OCI-LY1 (cell line): ENCODE data around the gene HSF2BP.

Source experiments
- H2AFZ ChIP-seq: fragments of 200-600 bp; sonication (generic), shearing (Covaris generic); 2 replicates; pipeline ENCODE4 v1.6.0; 2014; ENCODE audit warnings: antibody characterized with exemption, mild to moderate bottlenecking, low read length
- H3F3A ChIP-seq: fragments of 200-600 bp; sonication (generic), shearing (Covaris generic); 2 replicates; pipeline ENCODE4 v1.6.0; 2014; ENCODE audit warnings: mild to moderate bottlenecking, antibody characterized with exemption, low read length, moderate library complexity; ENCODE audit not compliant: insufficient read depth
- H3K27ac ChIP-seq: fragments of 200-600 bp; sonication (generic); 2 replicates; pipeline ENCODE4 v1.5.1; 2014; ENCODE audit warnings: low read length, mixed run types, mild to moderate bottlenecking, low read depth; ENCODE audit not compliant: poor library complexity, severe bottlenecking
- H3K27me3 ChIP-seq: fragments of 200-600 bp; sonication (generic); 2 replicates; pipeline ENCODE4 v1.6.0; 2014; ENCODE audit warnings: antibody characterized with exemption, mild to moderate bottlenecking, low read length, moderate library complexity; ENCODE audit not compliant: insufficient read depth
- H3K36me3 ChIP-seq: fragments of 200-600 bp; sonication (generic); 2 replicates; pipeline ENCODE4 v1.6.1; 2014; ENCODE audit warnings: mild to moderate bottlenecking, antibody characterized with exemption, low read length, moderate library complexity, mixed read lengths; ENCODE audit not compliant: insufficient read depth
- H3K4me1 ChIP-seq: fragments of 200-600 bp; sonication (generic); 2 replicates; pipeline ENCODE4 v1.5.1; 2014; ENCODE audit warnings: mild to moderate bottlenecking, low read length, moderate library complexity; ENCODE audit not compliant: insufficient read depth, severe bottlenecking
- H3K4me2 ChIP-seq: fragments of 200-600 bp; sonication (generic), shearing (Covaris generic); 2 replicates; pipeline ENCODE4 v1.6.1; 2014; ENCODE audit warnings: low read length
- H3K4me3 ChIP-seq: fragments of 200-600 bp; sonication (generic); 2 replicates; pipeline ENCODE4 v1.5.1; 2014; ENCODE audit warnings: low read length, low read depth, mild to moderate bottlenecking, mixed read lengths; ENCODE audit not compliant: poor library complexity, severe bottlenecking
- H3K79me2 ChIP-seq: fragments of 200-600 bp; shearing (Covaris generic); 2 replicates; pipeline ENCODE4 v1.6.1; 2016; ENCODE audit warnings: mixed run types, low read length, mixed read lengths; ENCODE audit not compliant: insufficient read depth
- H3K9ac ChIP-seq: fragments of 200-600 bp; sonication (generic), shearing (Covaris generic); 2 replicates; pipeline ENCODE4 v1.6.1; 2014; ENCODE audit warnings: mild to moderate bottlenecking, low read length, mixed read lengths
- H3K9me2 ChIP-seq: fragments of 200-600 bp; sonication (generic), shearing (Covaris generic); 2 replicates; pipeline ENCODE4 v1.6.1; 2014; ENCODE audit warnings: low read depth, mild to moderate bottlenecking, low read length, mixed read lengths
- H3K9me3 ChIP-seq: fragments of 200-600 bp; shearing (Covaris generic); 2 replicates; pipeline ENCODE4 v1.6.1; 2014; ENCODE audit warnings: low read length, mixed read lengths
- H4K20me1 ChIP-seq: fragments of 200-600 bp; sonication (generic), shearing (Covaris generic); 2 replicates; pipeline ENCODE4 v1.6.0; 2016; ENCODE audit warnings: mild to moderate bottlenecking, low read length; ENCODE audit not compliant: insufficient read depth
- EZH2 ChIP-seq: fragments of 200-600 bp; sonication (generic), shearing (Covaris generic); IDR thresholded peaks from 2 replicates; pipeline ENCODE4 v1.8.0; 2017; ENCODE audit warnings: borderline replicate concordance, mixed run types, mild to moderate bottlenecking, antibody characterized with exemption, low read length, moderate library complexity, mixed read lengths
- TF ChIP-seq, protein P1 (sequence below): fragments of 200-600 bp; sonication (generic), shearing (Covaris generic); IDR thresholded peaks from 2 replicates; pipeline ENCODE4 v1.5.1; 2017; ENCODE audit warnings: mild to moderate bottlenecking, antibody characterized with exemption, low read length, moderate library complexity, mixed read lengths

Gene HSF2BP

GRCh38 chr21:43690346-43690745 lies 31.1 kb upstream of the HSF2BP start:
- Histone ChIP-seq H3K4me3 (no peak overlapping the region), H3F3A (no peaks in the 10 kb centered on the region), H3K79me2 (no peaks in the 10 kb centered on the region), H3K27ac (no peak overlapping the region), H3K4me1 (peaks cover 8% of the 10 kb centered on the region), H4K20me1 (no peaks in the 10 kb centered on the region), H3K9ac (no peak overlapping the region), H3K27me3 (no peaks in the 10 kb centered on the region), H3K4me2 (no peak overlapping the region), H2AFZ (no peak overlapping the region), H3K36me3 (peaks cover 99% of the 10 kb centered on the region), H3K9me3 (no peaks in the 10 kb centered on the region), H3K9me2 (no peaks in the 10 kb centered on the region)
- no peak for TF ChIP-seq EZH2
- TF ChIP-seq, protein P1, sequence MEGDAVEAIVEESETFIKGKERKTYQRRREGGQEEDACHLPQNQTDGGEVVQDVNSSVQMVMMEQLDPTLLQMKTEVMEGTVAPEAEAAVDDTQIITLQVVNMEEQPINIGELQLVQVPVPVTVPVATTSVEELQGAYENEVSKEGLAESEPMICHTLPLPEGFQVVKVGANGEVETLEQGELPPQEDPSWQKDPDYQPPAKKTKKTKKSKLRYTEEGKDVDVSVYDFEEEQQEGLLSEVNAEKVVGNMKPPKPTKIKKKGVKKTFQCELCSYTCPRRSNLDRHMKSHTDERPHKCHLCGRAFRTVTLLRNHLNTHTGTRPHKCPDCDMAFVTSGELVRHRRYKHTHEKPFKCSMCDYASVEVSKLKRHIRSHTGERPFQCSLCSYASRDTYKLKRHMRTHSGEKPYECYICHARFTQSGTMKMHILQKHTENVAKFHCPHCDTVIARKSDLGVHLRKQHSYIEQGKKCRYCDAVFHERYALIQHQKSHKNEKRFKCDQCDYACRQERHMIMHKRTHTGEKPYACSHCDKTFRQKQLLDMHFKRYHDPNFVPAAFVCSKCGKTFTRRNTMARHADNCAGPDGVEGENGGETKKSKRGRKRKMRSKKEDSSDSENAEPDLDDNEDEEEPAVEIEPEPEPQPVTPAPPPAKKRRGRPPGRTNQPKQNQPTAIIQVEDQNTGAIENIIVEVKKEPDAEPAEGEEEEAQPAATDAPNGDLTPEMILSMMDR, result no peak

DNA sequence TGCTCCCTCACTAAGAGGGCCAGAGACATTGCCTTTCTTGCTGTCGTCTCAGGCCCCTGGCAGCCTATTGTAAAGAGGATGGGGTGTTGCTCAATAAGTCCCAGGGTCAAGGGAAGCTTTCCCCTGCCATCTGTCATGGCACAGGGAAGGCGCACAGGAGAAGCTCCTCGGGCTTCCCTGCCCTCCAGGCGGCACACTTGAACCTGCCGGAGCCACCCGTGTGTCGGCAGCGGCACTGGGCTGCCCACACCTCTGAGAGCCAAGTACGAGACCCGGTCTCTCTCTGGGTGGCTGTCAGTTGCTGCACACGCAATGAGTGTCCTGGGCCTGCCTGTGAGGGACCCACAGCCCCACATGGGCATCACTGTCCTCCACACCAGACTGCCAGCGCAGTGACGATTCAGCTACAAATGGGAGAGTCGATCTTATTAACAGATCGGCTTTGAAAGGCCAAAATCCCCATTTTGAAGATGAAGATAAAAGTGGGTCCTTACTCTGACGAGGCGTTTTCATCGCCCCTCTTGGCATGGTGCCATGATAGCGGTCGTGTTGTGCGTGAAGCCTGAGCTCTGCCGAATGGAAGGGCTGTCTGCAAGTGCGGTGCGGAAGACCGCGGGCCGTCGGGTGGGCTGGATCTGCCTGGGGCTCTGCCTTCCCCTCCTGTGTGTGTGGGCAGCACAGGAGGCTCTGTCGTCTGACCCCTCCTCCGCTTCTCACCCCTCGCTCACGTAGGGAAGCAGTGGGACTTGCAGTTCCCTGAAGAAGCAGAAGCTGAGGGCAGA lies 30.5 kb upstream of the HSF2BP start:
- no peaks in the 10 kb centered on the region for H3K27me3 ChIP-seq
- H2AFZ ChIP-seq, result no peak overlapping the region
- peaks cover 99% of the 10 kb centered on the region for H3K36me3 ChIP-seq
- no peak overlapping the region for H3K4me2 ChIP-seq
- H3K9me3 ChIP-seq, result no peaks in the 10 kb centered on the region
- H3K27ac ChIP-seq, result no peak overlapping the region
- no peaks in the 10 kb centered on the region for H3K9me2 ChIP-seq
- H3K4me1 ChIP-seq, result peaks cover 8% of the 10 kb centered on the region
- H3K4me3 ChIP-seq, result no peak overlapping the region
- H4K20me1 ChIP-seq, result no peaks in the 10 kb centered on the region
- TF ChIP-seq EZH2, result no peak
- TF ChIP-seq, protein P1, result no peak
- H3F3A ChIP-seq, result no peaks in the 10 kb centered on the region
- no peak overlapping the region for H3K9ac ChIP-seq
- H3K79me2 ChIP-seq, result no peaks in the 10 kb centered on the region

GRCh38 chr21:43688906-43689305 lies 29.6 kb upstream of the HSF2BP start:
- H3K9me3 ChIP-seq, result no peaks in the 10 kb centered on the region
- peaks cover 97% of the 10 kb centered on the region for H3K36me3 ChIP-seq
- H3K4me2 ChIP-seq, result no peak overlapping the region
- no peak overlapping the region for H3K27ac ChIP-seq
- H2AFZ ChIP-seq, result no peak overlapping the region
- no peaks in the 10 kb centered on the region for H4K20me1 ChIP-seq
- H3K79me2 ChIP-seq, result no peaks in the 10 kb centered on the region
- no peak for TF ChIP-seq EZH2
- TF ChIP-seq, protein P1, result no peak
- no peaks in the 10 kb centered on the region for H3K9me2 ChIP-seq
- no peak overlapping the region for H3K9ac ChIP-seq
- H3K27me3 ChIP-seq, result no peaks in the 10 kb centered on the region
- peaks cover 8% of the 10 kb centered on the region for H3K4me1 ChIP-seq
- H3K4me3 ChIP-seq, result no peak overlapping the region
- H3F3A ChIP-seq, result no peaks in the 10 kb centered on the region
